ENCODE results near the gene MBD3L1. TPM values are rescaled to one million over a fixed set of nuclear protein-coding genes. Genes with fewer than 3 reads are reported as not detected.

Gene MBD3L1
- total RNA-seq, 1 donor from 2014 or later = not detected

GRCh38 chr19:8887364-8887763, 55.2 kb downstream of the MBD3L1 start:
- Histone ChIP-seq H3K9me3 (ENCODE audit: low read depth) (no peaks in the 10 kb centered on the region), H3K27me3 (no peaks in the 10 kb centered on the region), H3K27ac (no peak overlapping the region), H3K9ac (no peak overlapping the region), H3K36me3 (no peaks in the 10 kb centered on the region), H3K79me2 (ENCODE audit: low read depth) (no peaks in the 10 kb centered on the region), H4K20me1 (ENCODE audit: low read depth) (no peaks in the 10 kb centered on the region), H3K4me1 (no peaks in the 10 kb centered on the region), H3K4me3 (no peak overlapping the region), H3K4me2 (no peak overlapping the region), H3F3A (ENCODE audit: low read depth) (no peaks in the 10 kb centered on the region), H2AFZ (replicated peaks) (no peak overlapping the region)
- Mint-ChIP-seq H3K27ac (no peak overlapping the region), H3K36me3 (no peaks in the 10 kb centered on the region), H3K9me3 (peaks cover 6% of the 10 kb centered on the region), H3K4me3 (no peak overlapping the region), H3K27me3 (ENCODE audit: insufficient read depth, low read depth) (peaks cover 4% of the 10 kb centered on the region), H3K4me1 (no peaks in the 10 kb centered on the region)
- TF ChIP-seq EZH2 (IDR thresholded peaks at IDR 0.05) = no peak
- TF ChIP-seq, protein P1, sequence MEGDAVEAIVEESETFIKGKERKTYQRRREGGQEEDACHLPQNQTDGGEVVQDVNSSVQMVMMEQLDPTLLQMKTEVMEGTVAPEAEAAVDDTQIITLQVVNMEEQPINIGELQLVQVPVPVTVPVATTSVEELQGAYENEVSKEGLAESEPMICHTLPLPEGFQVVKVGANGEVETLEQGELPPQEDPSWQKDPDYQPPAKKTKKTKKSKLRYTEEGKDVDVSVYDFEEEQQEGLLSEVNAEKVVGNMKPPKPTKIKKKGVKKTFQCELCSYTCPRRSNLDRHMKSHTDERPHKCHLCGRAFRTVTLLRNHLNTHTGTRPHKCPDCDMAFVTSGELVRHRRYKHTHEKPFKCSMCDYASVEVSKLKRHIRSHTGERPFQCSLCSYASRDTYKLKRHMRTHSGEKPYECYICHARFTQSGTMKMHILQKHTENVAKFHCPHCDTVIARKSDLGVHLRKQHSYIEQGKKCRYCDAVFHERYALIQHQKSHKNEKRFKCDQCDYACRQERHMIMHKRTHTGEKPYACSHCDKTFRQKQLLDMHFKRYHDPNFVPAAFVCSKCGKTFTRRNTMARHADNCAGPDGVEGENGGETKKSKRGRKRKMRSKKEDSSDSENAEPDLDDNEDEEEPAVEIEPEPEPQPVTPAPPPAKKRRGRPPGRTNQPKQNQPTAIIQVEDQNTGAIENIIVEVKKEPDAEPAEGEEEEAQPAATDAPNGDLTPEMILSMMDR (IDR thresholded peaks at IDR 0.05) = no peak
- TF ChIP-seq EZH2phosphoT487 (IDR thresholded peaks at IDR 0.05) = no peak
- no peak for DNase-seq (ENCODE audit: low spot score)

DNA sequence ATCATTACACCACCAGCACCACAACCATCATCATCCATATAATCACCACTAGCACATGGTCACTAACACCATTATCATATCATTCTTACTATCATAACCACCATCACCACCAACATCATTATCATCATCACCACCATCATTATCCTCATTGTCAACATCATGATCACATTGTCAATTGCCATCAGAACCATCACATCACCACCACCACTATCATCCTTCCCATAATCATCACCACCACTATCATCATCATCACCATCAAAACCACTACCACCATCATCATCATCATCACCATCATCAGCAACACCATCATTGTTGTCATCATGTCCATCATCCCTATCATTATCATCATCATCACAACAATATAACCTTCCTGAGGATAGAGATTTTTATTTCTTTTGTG, 58.1 kb downstream of the MBD3L1 start:
- Histone ChIP-seq H3K79me2 (ENCODE audit: low read depth) (no peaks in the 10 kb centered on the region), H2AFZ (replicated peaks) (no peak overlapping the region), H3K4me1 (no peaks in the 10 kb centered on the region), H3F3A (ENCODE audit: low read depth) (no peaks in the 10 kb centered on the region), H3K9ac (no peak overlapping the region), H3K9me3 (ENCODE audit: low read depth) (no peaks in the 10 kb centered on the region), H3K27me3 (no peaks in the 10 kb centered on the region), H3K4me2 (no peak overlapping the region), H3K36me3 (no peaks in the 10 kb centered on the region), H3K27ac (no peak overlapping the region), H3K4me3 (no peak overlapping the region), H4K20me1 (ENCODE audit: low read depth) (no peaks in the 10 kb centered on the region)
- Mint-ChIP-seq H3K4me1 (no peaks in the 10 kb centered on the region), H3K27ac (no peak overlapping the region), H3K4me3 (no peak overlapping the region), H3K27me3 (ENCODE audit: insufficient read depth, low read depth) (peaks cover 4% of the 10 kb centered on the region), H3K36me3 (no peaks in the 10 kb centered on the region), H3K9me3 (no peaks in the 10 kb centered on the region)
- no peak for TF ChIP-seq EZH2 (IDR thresholded peaks at IDR 0.05)
- TF ChIP-seq, protein P1 (IDR thresholded peaks at IDR 0.05) = no peak
- TF ChIP-seq EZH2phosphoT487 (IDR thresholded peaks at IDR 0.05) = no peak
- DNase-seq (ENCODE audit: low spot score) = no peak

Other genes with a start within 250 kb of the MBD3L1 start
- gene ADAMTS10, start 221.7 kb upstream of the MBD3L1 start, total RNA-seq (ENCODE audit: low replicate concordance) = 5.8 and 7.9 TPM in 2 replicates
- gene NFILZ, start 201.7 kb upstream of the MBD3L1 start, total RNA-seq (ENCODE audit: low replicate concordance) = not detected in 2 replicates
- gene ACTL9, start 133.6 kb upstream of the MBD3L1 start, total RNA-seq (ENCODE audit: low replicate concordance) = not detected in 2 replicates
- gene OR2Z1, start 110.7 kb upstream of the MBD3L1 start, total RNA-seq (ENCODE audit: low replicate concordance) = not detected in 2 replicates
- gene ZNF558, start 73 bp upstream of the MBD3L1 start, total RNA-seq (ENCODE audit: low replicate concordance) = 59.0 and 59.4 TPM in 2 replicates
- gene MUC16, start 178.0 kb downstream of the MBD3L1 start, total RNA-seq (ENCODE audit: low replicate concordance) = under 0.01 and 0.07 TPM in 2 replicates

Data from neural progenitor cell (in vitro differentiated cells).